Vein endothelial cell (primary cell): ENCODE measurements around the gene LEO1. TPM values are rescaled to one million over a fixed set of nuclear protein-coding genes. Genes with fewer than 3 reads are reported as not detected.

Source experiments
- small RNA-seq: library from RNA; depleted of rRNA; stranded (forward); fragments of <200 nt; gene quantifications from one replicate; pipeline ENCODE3, GENCODE V24; 2012
- total RNA-seq: library from RNA; depleted of rRNA; stranded (reverse); fragments of >200 nt; gene quantifications from 2 replicates; pipeline ENCODE4 v1.2.3, GENCODE V29; 2012

The LEO1 gene
- total RNA-seq: 14.7 and 24.3 TPM in 2 replicates

DNA sequence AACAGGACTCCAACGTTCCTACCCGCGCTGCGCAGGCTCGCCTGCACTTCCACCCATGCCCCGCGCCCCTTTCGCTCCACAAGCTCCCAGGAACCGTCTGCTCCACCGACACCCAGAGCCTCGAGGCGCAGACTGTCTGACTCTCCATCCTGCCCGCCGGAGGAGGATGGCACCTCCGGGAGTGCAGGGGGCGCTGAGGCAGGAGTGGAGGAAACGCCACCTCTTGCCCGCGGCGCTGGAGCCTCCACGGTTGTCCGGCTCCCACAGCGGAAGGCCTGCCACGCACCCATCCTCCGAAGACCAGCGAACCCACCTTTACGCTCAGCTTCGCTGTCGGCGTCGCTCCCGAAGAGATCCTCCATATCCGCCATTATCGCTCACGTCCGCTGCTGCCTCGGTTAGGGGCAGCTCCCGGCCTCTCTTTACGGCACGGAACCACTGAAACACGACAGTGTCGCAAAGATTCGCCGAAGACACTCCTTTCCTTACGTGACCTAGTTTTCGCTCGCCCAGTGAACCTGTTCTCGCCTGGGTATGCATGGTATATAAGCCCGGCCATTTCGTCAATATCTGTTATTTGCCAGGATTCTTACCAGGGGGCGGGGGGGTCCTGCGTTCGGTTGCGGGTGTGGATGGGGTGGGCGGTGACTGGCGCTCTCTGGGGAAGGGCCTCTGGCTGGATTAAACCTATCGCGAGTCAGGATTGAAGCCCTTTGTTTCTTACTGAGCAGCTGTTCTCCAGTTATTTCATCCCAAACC, at the start of gene LEO1:
Gene LEO1 (minus strand): TSS at position 404 of the 759 bp plus-strand sequence. CDS start 33 bp downstream, at position 371.

DNA sequence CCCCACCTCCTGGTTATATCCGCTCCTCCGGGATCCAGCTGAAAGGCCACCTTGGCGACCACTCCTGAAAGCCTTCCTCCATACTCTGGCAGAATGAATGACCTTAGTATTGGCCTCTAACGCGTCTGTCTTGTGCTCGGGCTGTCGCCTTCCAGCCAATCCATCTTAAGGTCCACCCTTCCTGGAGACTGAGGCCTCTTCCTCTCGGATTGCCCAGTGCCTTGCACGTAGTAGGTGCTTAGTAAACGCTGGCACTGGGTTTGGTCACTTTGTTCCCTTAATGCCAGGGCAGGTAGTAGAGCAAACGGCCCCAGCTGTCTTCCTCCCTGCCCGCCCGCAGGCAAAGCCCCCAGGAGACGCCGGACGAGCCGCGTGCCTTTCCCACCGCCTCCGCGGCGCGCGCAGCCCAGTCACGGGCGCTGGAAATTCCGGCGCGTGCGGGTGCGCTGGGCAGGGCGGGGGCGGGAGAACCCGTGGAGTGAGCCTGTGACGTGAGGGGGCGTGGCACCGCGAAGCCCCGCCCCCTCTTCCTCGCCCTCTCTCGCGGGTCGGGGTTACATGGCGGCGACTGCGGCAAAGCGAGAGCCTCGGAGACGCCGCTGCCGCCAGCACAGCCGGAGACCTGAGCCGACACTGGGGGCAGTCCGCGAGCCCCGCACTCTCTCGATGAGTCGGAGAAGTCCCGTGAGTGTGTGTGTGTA, 47.3 kb upstream of the LEO1 start, which contains the start of gene MAPK6:
Gene MAPK6 (plus strand): TSS at position 527 of the 701 bp plus-strand sequence. CDS start 27,242 bp downstream, outside the sequence.

Small RNA genes within 50 kb of the gene (small RNA-seq; reads per million reads assigned to genes)
- not detected for gene RNU6-90P

Other genes starting within 250 kb of the LEO1 start
- 11.4 and 13.2 TPM in 2 replicates for gene LYSMD2, start 234.1 kb downstream of the LEO1 start, total RNA-seq
- gene TMOD2, start 220.2 kb downstream of the LEO1 start, total RNA-seq: 10.5 and 11.9 TPM in 2 replicates
- 79.0 and 80.4 TPM in 2 replicates for gene TMOD3, start 142.1 kb downstream of the LEO1 start, total RNA-seq
- gene MAPK6, start 47.4 kb upstream of the LEO1 start, total RNA-seq: 36.6 and 54.3 TPM in 2 replicates
- 0.38 TPM in 1 of 2 replicates, not detected in the other for gene BCL2L10, start 141.0 kb upstream of the LEO1 start, total RNA-seq
- gene GNB5, start 219.6 kb upstream of the LEO1 start, total RNA-seq: 17.1 and 17.6 TPM in 2 replicates